ENCODE data around the gene FAM168A.

The FAM168A gene

DNA sequence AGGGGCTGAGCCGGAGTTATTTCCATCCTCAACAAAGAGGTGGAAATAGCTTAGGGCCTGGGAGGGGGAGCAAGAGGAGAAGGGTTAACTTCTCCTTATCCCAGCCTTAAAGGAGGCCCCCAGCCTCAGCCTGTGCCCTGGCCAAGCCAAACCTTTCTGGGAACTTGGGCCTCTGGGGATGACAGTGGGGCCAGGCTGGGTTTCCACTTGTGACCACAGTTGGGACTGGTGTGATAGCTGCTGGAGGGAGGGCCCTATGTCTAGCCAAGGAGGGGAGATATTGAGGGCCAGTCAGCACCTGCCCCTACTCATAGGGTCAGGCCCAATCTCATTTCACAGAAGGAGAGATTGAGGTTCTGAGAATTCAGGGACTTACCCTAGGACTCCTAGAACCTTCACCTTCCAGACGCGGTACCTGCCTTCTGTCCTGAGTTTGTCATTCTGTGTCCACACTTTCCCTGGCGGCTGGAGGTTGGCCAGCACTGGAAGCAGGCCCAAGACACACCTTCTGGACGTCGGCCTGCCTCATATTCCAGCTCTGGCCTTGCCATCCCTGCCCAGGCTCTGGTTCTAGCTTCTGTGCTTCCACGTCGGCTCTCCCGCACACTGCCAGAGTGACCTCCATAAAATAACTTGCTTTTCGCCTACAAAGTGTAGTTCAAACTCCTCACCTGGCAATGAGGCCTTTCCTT lies 218.6 kb downstream of the FAM168A start:
- ATAC-seq (replicated peaks; ENCODE audit: extremely low read depth, poor library complexity, severe bottlenecking) (no peak), DNase-seq (ENCODE audit: low spot score in 2 of 2) (no peak)
- Mint-ChIP-seq H3K9me3 (no peaks in the 10 kb centered on the region), H3K4me3 (no peak overlapping the region), H3K27ac (ENCODE audit: low read depth) (peak overlapping the region; percentile 58), H3K27me3 (no peaks in the 10 kb centered on the region), H3K4me1 (peaks cover 67% of the 10 kb centered on the region), H3K36me3 (ENCODE audit: insufficient read depth) (peaks cover 43% of the 10 kb centered on the region)

- no peaks in the 10 kb centered on the region for H3K27me3 Mint-ChIP-seq
- H3K27ac Mint-ChIP-seq (ENCODE audit: low read depth), result peak overlapping the region; percentile 98
- DNase-seq (ENCODE audit: low spot score in 2 of 2), result peak; percentile 40 to 65
- no peaks in the 10 kb centered on the region for H3K9me3 Mint-ChIP-seq
- peak; percentile 54 for ATAC-seq (replicated peaks; ENCODE audit: extremely low read depth, poor library complexity, severe bottlenecking)
- peak overlapping the region; percentile 85 for H3K4me3 Mint-ChIP-seq
- H3K4me1 Mint-ChIP-seq, result peaks cover 46% of the 10 kb centered on the region
- peaks cover 26% of the 10 kb centered on the region for H3K36me3 Mint-ChIP-seq (ENCODE audit: insufficient read depth)
These were observed 220.9 kb downstream of the FAM168A start for GRCh38 chr11:73376803-73377629.

- peak; percentile 81 for ATAC-seq (replicated peaks; ENCODE audit: extremely low read depth, poor library complexity, severe bottlenecking)
- Mint-ChIP-seq H3K27ac (ENCODE audit: low read depth) (peak within 1 kb of the TSS; percentile 98), H3K27me3 (no peaks in the 10 kb centered on the region), H3K9me3 (no peaks in the 10 kb centered on the region), H3K36me3 (ENCODE audit: insufficient read depth) (peaks cover 25% of the 10 kb centered on the region), H3K4me1 (peaks cover 44% of the 10 kb centered on the region), H3K4me3 (peak within 1 kb of the TSS; percentile 85)
- DNase-seq (ENCODE audit: low spot score in 2 of 2), result peak; percentile 94 to 97
These were observed 221.6 kb downstream of the FAM168A start, which contains the start of gene RELT for GRCh38 chr11:73376160-73376802. Gene RELT, plus strand, starts transcription at chr11:73376399. Its CDS starts 12,738 bp downstream, at chr11:73389137.

DNA sequence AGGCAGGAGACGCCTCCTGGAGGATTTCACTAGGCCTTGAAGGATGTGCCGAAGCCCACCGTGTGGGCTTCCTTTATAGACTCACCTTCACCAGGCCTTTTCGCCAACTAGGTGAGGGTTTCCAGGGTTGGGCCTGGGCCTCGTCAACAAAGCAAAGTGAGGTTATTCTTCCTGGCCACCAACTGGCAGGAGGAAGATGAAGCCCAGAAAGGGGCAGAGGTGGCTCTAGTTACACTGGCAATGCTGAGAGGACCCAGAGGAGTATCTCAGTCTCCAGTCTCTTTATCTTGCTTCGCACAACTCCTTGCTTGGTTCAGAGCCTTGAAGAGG lies 222.1 kb downstream of the FAM168A start:
- DNase-seq (ENCODE audit: low spot score in 2 of 2) (no peak), ATAC-seq (replicated peaks; ENCODE audit: extremely low read depth, poor library complexity, severe bottlenecking) (no peak)
- peak overlapping the region; percentile 85 for H3K4me3 Mint-ChIP-seq
- no peaks in the 10 kb centered on the region for H3K27me3 Mint-ChIP-seq
- H3K27ac Mint-ChIP-seq (ENCODE audit: low read depth), result peak overlapping the region; percentile 98
- H3K4me1 Mint-ChIP-seq, result peaks cover 39% of the 10 kb centered on the region
- H3K36me3 Mint-ChIP-seq (ENCODE audit: insufficient read depth), result peaks cover 22% of the 10 kb centered on the region
- no peaks in the 10 kb centered on the region for H3K9me3 Mint-ChIP-seq

DNA sequence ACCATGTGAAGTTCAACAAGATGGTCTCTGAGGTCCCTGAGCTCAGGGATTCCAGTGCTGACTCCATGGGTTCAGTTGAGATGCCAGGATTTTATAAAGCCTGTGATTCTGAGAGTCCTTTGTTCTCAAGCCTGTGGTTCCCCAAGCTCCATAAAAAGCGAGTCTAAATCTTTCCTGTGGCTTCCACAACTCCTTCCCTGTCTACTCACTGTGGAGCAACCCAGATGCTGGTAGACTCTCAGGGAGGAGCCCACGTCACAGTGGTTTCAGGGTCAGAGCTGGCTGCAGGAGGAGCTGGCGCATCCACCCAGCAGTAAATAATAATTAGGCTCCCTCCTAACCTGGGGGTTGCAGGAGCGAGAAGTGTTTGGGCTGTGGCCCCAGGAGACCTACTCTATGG lies 223.8 kb downstream of the FAM168A start:
- H3K27ac Mint-ChIP-seq (ENCODE audit: low read depth), result no peak overlapping the region
- H3K4me3 Mint-ChIP-seq, result no peak overlapping the region
- DNase-seq (ENCODE audit: low spot score in 2 of 2) (no peak), ATAC-seq (replicated peaks; ENCODE audit: extremely low read depth, poor library complexity, severe bottlenecking) (no peak)
- no peaks in the 10 kb centered on the region for H3K27me3 Mint-ChIP-seq
- H3K36me3 Mint-ChIP-seq (ENCODE audit: insufficient read depth), result peaks cover 18% of the 10 kb centered on the region
- peaks cover 29% of the 10 kb centered on the region for H3K4me1 Mint-ChIP-seq
- H3K9me3 Mint-ChIP-seq, result no peaks in the 10 kb centered on the region

DNA sequence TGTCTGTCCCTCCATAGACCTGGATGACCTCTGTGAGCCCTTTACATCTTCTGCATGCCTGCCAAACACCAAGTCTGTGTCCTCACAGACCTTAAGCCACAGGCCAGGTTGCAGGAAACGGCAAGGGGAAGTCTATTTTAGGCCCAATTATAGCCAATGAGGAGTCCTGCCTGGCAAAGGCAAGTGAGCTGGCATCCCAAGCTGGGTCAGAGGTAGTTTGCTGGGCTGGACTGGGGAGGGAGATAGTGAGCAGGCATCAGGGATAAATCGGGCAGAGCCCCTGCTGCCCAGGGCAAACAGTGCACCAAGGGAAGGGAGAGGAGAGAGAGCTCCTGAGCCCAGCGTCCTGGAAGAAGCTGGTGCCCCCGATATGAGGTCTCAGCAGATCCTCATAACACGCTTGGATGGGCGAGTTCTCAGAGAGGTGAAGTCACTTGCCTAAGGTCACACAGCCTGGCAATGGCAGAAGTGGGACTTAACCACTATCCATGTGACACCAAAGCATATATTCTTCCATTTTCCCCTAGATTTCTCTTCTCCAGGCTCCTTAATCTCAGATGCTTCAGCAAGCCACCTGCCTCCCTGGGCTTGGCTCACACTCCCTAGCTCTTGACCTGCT lies 225.4 kb downstream of the FAM168A start:
- no peaks in the 10 kb centered on the region for H3K27me3 Mint-ChIP-seq
- peaks cover 15% of the 10 kb centered on the region for H3K36me3 Mint-ChIP-seq (ENCODE audit: insufficient read depth)
- no peak overlapping the region for H3K4me3 Mint-ChIP-seq
- H3K4me1 Mint-ChIP-seq, result peaks cover 18% of the 10 kb centered on the region
- ATAC-seq (replicated peaks; ENCODE audit: extremely low read depth, poor library complexity, severe bottlenecking) (no peak), DNase-seq (ENCODE audit: low spot score in 2 of 2) (no peak)
- no peaks in the 10 kb centered on the region for H3K9me3 Mint-ChIP-seq
- H3K27ac Mint-ChIP-seq (ENCODE audit: low read depth), result no peak overlapping the region

- no peak for ATAC-seq (replicated peaks; ENCODE audit: extremely low read depth, poor library complexity, severe bottlenecking)
- no peaks in the 10 kb centered on the region for H3K9me3 Mint-ChIP-seq
- DNase-seq (ENCODE audit: low spot score in 2 of 2), result no peak
- H3K4me1 Mint-ChIP-seq, result peaks cover 21% of the 10 kb centered on the region
- H3K27ac Mint-ChIP-seq (ENCODE audit: low read depth), result peak overlapping the region; percentile 93
- no peaks in the 10 kb centered on the region for H3K27me3 Mint-ChIP-seq
- no peak overlapping the region for H3K4me3 Mint-ChIP-seq
- peaks cover 1% of the 10 kb centered on the region for H3K36me3 Mint-ChIP-seq (ENCODE audit: insufficient read depth)
These were observed 230.4 kb downstream of the FAM168A start for GRCh38 chr11:73367482-73368024.

DNA sequence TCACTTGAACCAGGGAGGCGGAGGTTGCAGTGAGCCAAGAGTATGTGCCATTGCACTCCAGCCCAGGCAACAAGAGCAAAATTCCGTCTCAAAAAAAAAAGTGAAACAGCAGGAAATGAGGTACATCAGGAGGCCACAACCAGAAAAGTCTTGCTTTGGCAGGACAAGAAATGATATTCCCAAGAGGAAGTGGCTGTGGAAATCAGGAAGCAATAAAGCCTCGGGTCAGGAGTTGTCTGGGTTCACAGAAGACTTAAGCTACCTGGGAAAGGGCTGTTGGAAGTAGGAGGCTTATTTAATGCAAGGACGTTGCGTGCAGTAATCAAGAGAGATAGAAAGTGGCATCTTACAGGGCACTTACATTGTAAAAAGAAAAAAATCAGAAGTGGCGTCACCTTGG lies 231.0 kb downstream of the FAM168A start:
- peak overlapping the region; percentile 93 for H3K27ac Mint-ChIP-seq (ENCODE audit: low read depth)
- no peaks in the 10 kb centered on the region for H3K27me3 Mint-ChIP-seq
- H3K36me3 Mint-ChIP-seq (ENCODE audit: insufficient read depth), result peaks cover 1% of the 10 kb centered on the region
- H3K9me3 Mint-ChIP-seq, result no peaks in the 10 kb centered on the region
- no peak for DNase-seq (ENCODE audit: low spot score in 2 of 2)
- peak overlapping the region; percentile 65 for H3K4me3 Mint-ChIP-seq
- no peak for ATAC-seq (replicated peaks; ENCODE audit: extremely low read depth, poor library complexity, severe bottlenecking)
- peaks cover 21% of the 10 kb centered on the region for H3K4me1 Mint-ChIP-seq

DNA sequence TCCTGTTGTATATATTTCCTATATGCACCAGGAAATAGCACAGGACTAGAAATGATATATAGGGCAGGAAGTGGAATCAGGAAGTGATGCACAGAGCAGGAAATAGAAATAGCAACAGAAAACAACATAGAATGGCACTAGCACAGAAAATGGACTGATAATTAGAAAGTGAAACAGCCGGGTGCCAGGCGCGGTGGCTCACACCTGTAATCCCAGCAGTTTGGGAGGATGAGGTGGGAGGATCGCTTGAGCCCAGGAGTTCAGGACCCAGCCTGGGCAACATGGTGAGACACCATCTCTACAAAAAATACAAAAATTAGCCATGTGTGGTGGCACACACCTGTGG lies 231.7 kb downstream of the FAM168A start:
- Mint-ChIP-seq H3K4me3 (peak overlapping the region; percentile 65), H3K27me3 (no peaks in the 10 kb centered on the region), H3K27ac (ENCODE audit: low read depth) (peak overlapping the region; percentile 93), H3K9me3 (no peaks in the 10 kb centered on the region), H3K36me3 (ENCODE audit: insufficient read depth) (peaks cover 1% of the 10 kb centered on the region), H3K4me1 (peaks cover 21% of the 10 kb centered on the region)
- ATAC-seq (replicated peaks; ENCODE audit: extremely low read depth, poor library complexity, severe bottlenecking) (peak; percentile 99), DNase-seq (ENCODE audit: low spot score in 2 of 2) (peak in 1 of 2 donors; percentile 38)

DNA sequence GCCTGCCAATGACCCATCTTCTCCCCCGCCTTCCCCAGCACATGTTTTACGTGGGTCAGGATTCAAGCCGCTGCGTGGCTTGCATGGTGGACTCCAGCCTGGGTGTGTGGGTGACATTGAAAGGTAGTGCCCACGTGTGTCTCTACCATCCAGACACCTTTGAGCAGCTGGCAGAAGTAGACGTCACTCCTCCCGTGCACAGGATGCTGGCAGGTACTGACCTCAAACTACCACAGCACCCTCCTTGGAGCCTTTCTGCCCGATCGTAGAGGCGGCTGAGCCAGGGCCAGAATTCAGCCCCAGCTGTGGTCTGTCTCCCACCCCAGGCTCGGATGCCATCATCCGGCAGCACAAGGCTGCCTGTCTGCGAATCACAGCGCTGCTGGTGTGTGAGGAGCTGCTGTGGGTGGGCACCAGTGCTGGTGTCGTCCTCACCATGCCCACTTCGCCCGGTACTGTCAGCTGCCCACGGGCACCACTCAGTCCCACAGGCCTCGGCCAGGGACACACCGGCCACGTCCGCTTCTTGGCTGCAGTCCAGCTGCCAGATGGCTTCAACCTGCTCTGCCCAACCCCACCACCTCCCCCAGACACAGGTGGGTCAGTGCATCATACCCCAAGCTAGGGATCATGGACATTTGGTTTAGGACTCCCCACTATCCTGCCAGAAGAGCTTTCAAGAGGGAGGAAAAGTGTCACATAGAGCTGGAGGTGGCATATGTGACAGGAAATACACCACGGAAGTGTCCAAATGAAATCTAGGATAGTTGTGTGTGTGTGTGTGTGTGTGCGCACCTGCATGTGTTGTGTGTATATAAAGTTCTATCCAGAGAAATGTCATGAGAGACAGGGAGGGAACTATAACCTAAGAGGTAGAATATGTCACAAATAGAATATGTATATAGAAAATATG lies 232.3 kb downstream of the FAM168A start:
- Mint-ChIP-seq H3K9me3 (no peaks in the 10 kb centered on the region), H3K27ac (ENCODE audit: low read depth) (peak overlapping the region; percentile 93), H3K4me3 (peak overlapping the region; percentile 65), H3K4me1 (peaks cover 21% of the 10 kb centered on the region), H3K36me3 (ENCODE audit: insufficient read depth) (peaks cover 1% of the 10 kb centered on the region), H3K27me3 (no peaks in the 10 kb centered on the region)
- no peak for DNase-seq (ENCODE audit: low spot score in 2 of 2)
- ATAC-seq (replicated peaks; ENCODE audit: extremely low read depth, poor library complexity, severe bottlenecking), result peak; percentile 20

DNA sequence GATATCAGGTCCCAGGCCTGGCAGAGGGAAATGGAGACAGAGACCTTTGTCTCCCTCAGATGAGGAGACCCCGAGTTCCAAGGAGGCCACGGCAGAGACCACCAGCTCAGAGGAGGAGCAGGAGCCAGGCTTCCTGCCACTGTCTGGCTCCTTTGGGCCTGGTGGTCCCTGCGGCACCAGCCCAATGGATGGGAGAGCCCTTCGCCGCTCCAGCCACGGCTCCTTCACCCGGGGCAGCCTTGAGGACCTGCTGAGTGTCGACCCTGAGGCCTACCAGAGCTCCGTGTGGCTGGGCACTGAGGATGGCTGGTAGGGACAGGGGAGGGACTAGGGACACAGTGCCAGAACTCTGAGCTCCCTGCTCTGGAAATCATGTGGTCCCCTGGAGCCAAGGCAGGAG lies 234.8 kb downstream of the FAM168A start:
- no peak overlapping the region for H3K4me3 Mint-ChIP-seq
- H3K36me3 Mint-ChIP-seq (ENCODE audit: insufficient read depth), result no peaks in the 10 kb centered on the region
- DNase-seq (ENCODE audit: low spot score in 2 of 2) (no peak), ATAC-seq (replicated peaks; ENCODE audit: extremely low read depth, poor library complexity, severe bottlenecking) (no peak)
- H3K4me1 Mint-ChIP-seq, result peaks cover 21% of the 10 kb centered on the region
- no peaks in the 10 kb centered on the region for H3K9me3 Mint-ChIP-seq
- peak overlapping the region; percentile 50 for H3K27ac Mint-ChIP-seq (ENCODE audit: low read depth)
- H3K27me3 Mint-ChIP-seq, result no peaks in the 10 kb centered on the region

Measured in central memory CD8-positive, alpha-beta T cell (primary cell).